A673 (cell line): ENCODE measurements around the gene PLCL1. TPM values are rescaled to one million over a fixed set of nuclear protein-coding genes. Genes with fewer than 3 reads are reported as not detected.
A peak's percentile ranks its signal among the peaks of the same experiment; 100 is the strongest.

ENCODE experiments used
- BruUV-seq: library from RNA; stranded (reverse); fragments of 400-500 nt; replicated peaks from 2 replicates; lab custom pipeline; 2021; lab: Mats Ljungman, UMichigan
- CTCF ChIA-PET: fragments of 300-600 bp; sonication (Branson Sonifier 250); formaldehyde crosslinking; loops from one replicate; lab custom pipeline; 2022; ENCODE audit warnings: antibody characterized with exemption; lab: Charles Lee
- POLR2A ChIA-PET: fragments of 300-600 bp; sonication (Branson Sonifier 250); formaldehyde crosslinking; loops from one replicate; lab custom pipeline; 2022; ENCODE audit warnings: antibody characterized with exemption; ENCODE audit not compliant: low non-redundant PET; lab: Charles Lee
- DNase-seq: peaks from one replicate; pipeline ENCODE4 v3.0.0-alpha.2; 2015; ENCODE audit warnings: low spot score
- H3K27ac ChIP-seq: fragments of 200-600 bp; sonication (generic); 2 replicates; pipeline ENCODE4 v1.5.1; 2016; ENCODE audit warnings: mixed run types, low read depth, mild to moderate bottlenecking, mixed read lengths, antibody characterized with exemption, low read length; ENCODE audit not compliant: poor library complexity, severe bottlenecking
- H3K27me3 ChIP-seq: fragments of 200-600 bp; sonication (generic); replicated peaks from 2 replicates; pipeline ENCODE4 v1.6.1; 2017; ENCODE audit warnings: mixed run types, low read depth, mild to moderate bottlenecking, mixed read lengths, antibody characterized with exemption, low read length; ENCODE audit not compliant: insufficient read depth, poor library complexity
- H3K36me3 ChIP-seq: fragments of 200-600 bp; sonication (generic); 2 replicates; pipeline ENCODE4 v1.6.1; 2016; ENCODE audit warnings: mixed run types, mild to moderate bottlenecking, mixed read lengths, antibody characterized with exemption, low read length; ENCODE audit not compliant: insufficient read depth, poor library complexity, severe bottlenecking
- H3K4me1 ChIP-seq: fragments of 200-600 bp; sonication (generic); 2 replicates; pipeline ENCODE4 v1.6.1; 2017; ENCODE audit warnings: mixed run types, mild to moderate bottlenecking, mixed read lengths, antibody characterized with exemption, low read length; ENCODE audit not compliant: insufficient read depth, poor library complexity, severe bottlenecking
- H3K4me3 ChIP-seq: fragments of 200-600 bp; sonication (generic); 2 replicates; pipeline ENCODE4 v1.5.1; 2016; ENCODE audit warnings: low read depth, mixed run types, mild to moderate bottlenecking, mixed read lengths, low read length; ENCODE audit not compliant: poor library complexity, severe bottlenecking
- H3K9me3 ChIP-seq: fragments of 200-600 bp; sonication (generic); 2 replicates; pipeline ENCODE4 v1.6.1; 2016; ENCODE audit warnings: mixed run types, low read depth, mild to moderate bottlenecking, mixed read lengths, antibody characterized with exemption, low read length; ENCODE audit not compliant: poor library complexity, severe bottlenecking
- CTCF ChIP-seq: fragments of 300-800, 200-600 bp; sonication (generic); conservative IDR thresholded peaks from 2 replicates; pipeline ENCODE4 v1.5.1; 2017; ENCODE audit warnings: low read depth, mild to moderate bottlenecking, antibody characterized with exemption, low read length, moderate library complexity, mixed read lengths
- EZH2 ChIP-seq: fragments of 200-600 bp; sonication (generic); IDR thresholded peaks from 2 replicates; pipeline ENCODE4 v1.6.1; 2017; ENCODE audit warnings: borderline replicate concordance, low read depth, mild to moderate bottlenecking, mixed read lengths, antibody characterized with exemption, low read length; ENCODE audit not compliant: poor library complexity, severe bottlenecking
- intact Hi-C: fragments of 100-400 bp; cut with micrococcal nuclease; formaldehyde crosslinking; loops from one replicate; pipeline ENCODE4 v1.10.0; 2022; ENCODE audit not compliant: unreplicated experiment
- total RNA-seq: library from RNA; stranded (reverse); gene quantifications from 2 replicates; pipeline ENCODE4 v1.2.3, GENCODE V29; 2021

PLCL1 gene
- total RNA-seq, 1 experiment from 2014 or later = not detected

GRCh38 chr2:198136142-198136541, 331.7 kb downstream of the PLCL1 start:
- Histone ChIP-seq H3K27ac (no peak overlapping the region), H3K4me1 (peaks cover 5% of the 10 kb centered on the region), H3K27me3 (peaks cover 3% of the 10 kb centered on the region), H3K36me3 (no peaks in the 10 kb centered on the region), H3K9me3 (no peaks in the 10 kb centered on the region), H3K4me3 (no peak overlapping the region)
- POLR2A ChIA-PET = no interaction called here
- CTCF ChIA-PET = no interaction called here
- DNase-seq = no peak
- intact Hi-C loops = no loop called here
- no TSS peak for BruUV-seq
- TF ChIP-seq EZH2 = no peak
- no peak for TF ChIP-seq CTCF

GRCh38 chr2:198137733-198138132, 333.3 kb downstream of the PLCL1 start:
- H3K36me3 ChIP-seq = no peaks in the 10 kb centered on the region
- CTCF ChIA-PET = no interaction called here
- H3K9me3 ChIP-seq = no peaks in the 10 kb centered on the region
- DNase-seq = no peak
- H3K27ac ChIP-seq = no peak overlapping the region
- no peaks in the 10 kb centered on the region for H3K27me3 ChIP-seq
- POLR2A ChIA-PET = no interaction called here
- TF ChIP-seq EZH2 (no peak), CTCF (peak; percentile 38; the same call in 1 of the 2 replicates)
- intact Hi-C loops = no loop called here
- no peak overlapping the region for H3K4me3 ChIP-seq
- H3K4me1 ChIP-seq = peaks cover 5% of the 10 kb centered on the region
- BruUV-seq = no TSS peak

GRCh38 chr2:198141726-198142125, 337.3 kb downstream of the PLCL1 start:
- no peaks in the 10 kb centered on the region for H3K27me3 ChIP-seq
- no peak overlapping the region for H3K27ac ChIP-seq
- no peak for DNase-seq
- H3K36me3 ChIP-seq = no peaks in the 10 kb centered on the region
- intact Hi-C loops = loop anchor here (5.0 kb wide), 1 partner anchor 156 kb away; no protein-coding TSS in a partner anchor
- no peak for TF ChIP-seq EZH2
- TF ChIP-seq CTCF = no peak
- BruUV-seq = no TSS peak
- H3K4me1 ChIP-seq = no peaks in the 10 kb centered on the region
- ChIA-PET CTCF (no interaction called here), POLR2A (no interaction called here)
- no peak overlapping the region for H3K4me3 ChIP-seq
- no peaks in the 10 kb centered on the region for H3K9me3 ChIP-seq
